AG04450 (cell line): Measurements from ENCODE around the gene XXYLT1. TPM values are rescaled to one million over a fixed set of nuclear protein-coding genes. Genes with fewer than 3 reads are reported as not detected.

Experiments used
- CTCF ChIA-PET: fragments of 300-600, 350-600 bp; formaldehyde crosslinking; extraction: SDS; loops from one replicate; lab custom pipeline; 2022; ENCODE audit warnings: antibody characterized with exemption, inconsistent platforms; lab: Charles Lee
- POLR2A ChIA-PET: fragments of 350-600 bp; formaldehyde crosslinking; extraction: SDS; loops from one replicate; lab custom pipeline; 2021; ENCODE audit warnings: antibody characterized with exemption, inconsistent platforms; lab: Yijun Ruan, JAX
- DNase-seq: peaks from one replicate; pipeline ENCODE4 v3.0.0-alpha.2; 2011; ENCODE audit warnings: low read depth, low spot score
- H3K27ac ChIP-seq: one replicate; pipeline ENCODE4 v1.5.1; 2012; ENCODE audit warnings: low read depth, low read length, control low read depth
- H3K27me3 ChIP-seq: one replicate; pipeline ENCODE4 v1.6.0; 2012; ENCODE audit warnings: low read length; ENCODE audit not compliant: control insufficient read depth, insufficient read depth
- H3K4me3 ChIP-seq: 2 replicates; pipeline ENCODE4 v1.5.1; 2011; ENCODE audit warnings: mild to moderate bottlenecking, low read depth, low read length, control low read depth
- H3K9me3 ChIP-seq: 2 replicates; pipeline ENCODE4 v1.5.1; 2012; ENCODE audit warnings: low read length; ENCODE audit not compliant: control insufficient read depth, insufficient read depth
- CTCF ChIP-seq: IDR thresholded peaks from 2 replicates; pipeline ENCODE4 v1.5.1; 2011; ENCODE audit warnings: low read depth, low read length, control low read depth, inconsistent platforms
- polyA plus RNA-seq: library from polyadenylated mRNA; depleted of rRNA; stranded (reverse); fragments of >200 nt; gene quantifications from 2 replicates; pipeline ENCODE4 v1.2.3, GENCODE V29; 2011

Gene XXYLT1
- polyA plus RNA-seq, 1 experiment, result 16.5 TPM

GRCh38 chr3:195181113-195181498 is 89.9 kb downstream of the XXYLT1 start:
- Histone ChIP-seq H3K4me3 (no peak overlapping the region), H3K9me3 (no peaks in the 10 kb centered on the region), H3K27ac (no peak overlapping the region), H3K27me3 (no peaks in the 10 kb centered on the region)
- no peak for TF ChIP-seq CTCF
- CTCF ChIA-PET, result no interaction called here
- DNase-seq, result no peak
- POLR2A ChIA-PET, result interaction anchor here (0.5 kb wide), 1 partner anchor 19 kb away, joined by 3 read pairs; no protein-coding TSS in a partner anchor

- POLR2A ChIA-PET, result interaction anchor here (0.5 kb wide), 1 partner anchor 19 kb away, joined by 3 read pairs; no protein-coding TSS in a partner anchor
- TF ChIP-seq CTCF, result no peak
- no peak overlapping the region for H3K4me3 ChIP-seq
- CTCF ChIA-PET, result no interaction called here
- no peak for DNase-seq
- no peak overlapping the region for H3K27ac ChIP-seq
- no peaks in the 10 kb centered on the region for H3K27me3 ChIP-seq
- no peaks in the 10 kb centered on the region for H3K9me3 ChIP-seq
Measured at GRCh38 chr3:195180490-195181112, 90.4 kb downstream of the XXYLT1 start.

GRCh38 chr3:195179776-195180489 is 91.0 kb downstream of the XXYLT1 start:
- no peak for TF ChIP-seq CTCF
- DNase-seq, result no peak
- Histone ChIP-seq H3K27me3 (no peaks in the 10 kb centered on the region), H3K9me3 (peaks cover 3% of the 10 kb centered on the region; the same call in 1 of the 2 replicates), H3K4me3 (no peak overlapping the region), H3K27ac (no peak overlapping the region)
- ChIA-PET CTCF (interaction anchor here (1.5 kb wide), 1 partner anchor 498 kb away, joined by 3 read pairs; no protein-coding TSS in a partner anchor), POLR2A (no interaction called here)

- Histone ChIP-seq H3K27ac (no peak overlapping the region), H3K4me3 (no peak overlapping the region), H3K9me3 (peaks cover 3% of the 10 kb centered on the region; the same call in 1 of the 2 replicates), H3K27me3 (no peaks in the 10 kb centered on the region)
- TF ChIP-seq CTCF, result no peak
- ChIA-PET CTCF (interaction anchor here (1.0 to 1.5 kb wide), 2 partner anchors 10 to 496 kb away, joined by 3 read pairs; no protein-coding TSS in a partner anchor), POLR2A (no interaction called here)
- no peak for DNase-seq
Measured at GRCh38 chr3:195178124-195178910, 92.6 kb downstream of the XXYLT1 start.
